ENCODE measurements around the gene NKAIN2.

NKAIN2 gene

DNA sequence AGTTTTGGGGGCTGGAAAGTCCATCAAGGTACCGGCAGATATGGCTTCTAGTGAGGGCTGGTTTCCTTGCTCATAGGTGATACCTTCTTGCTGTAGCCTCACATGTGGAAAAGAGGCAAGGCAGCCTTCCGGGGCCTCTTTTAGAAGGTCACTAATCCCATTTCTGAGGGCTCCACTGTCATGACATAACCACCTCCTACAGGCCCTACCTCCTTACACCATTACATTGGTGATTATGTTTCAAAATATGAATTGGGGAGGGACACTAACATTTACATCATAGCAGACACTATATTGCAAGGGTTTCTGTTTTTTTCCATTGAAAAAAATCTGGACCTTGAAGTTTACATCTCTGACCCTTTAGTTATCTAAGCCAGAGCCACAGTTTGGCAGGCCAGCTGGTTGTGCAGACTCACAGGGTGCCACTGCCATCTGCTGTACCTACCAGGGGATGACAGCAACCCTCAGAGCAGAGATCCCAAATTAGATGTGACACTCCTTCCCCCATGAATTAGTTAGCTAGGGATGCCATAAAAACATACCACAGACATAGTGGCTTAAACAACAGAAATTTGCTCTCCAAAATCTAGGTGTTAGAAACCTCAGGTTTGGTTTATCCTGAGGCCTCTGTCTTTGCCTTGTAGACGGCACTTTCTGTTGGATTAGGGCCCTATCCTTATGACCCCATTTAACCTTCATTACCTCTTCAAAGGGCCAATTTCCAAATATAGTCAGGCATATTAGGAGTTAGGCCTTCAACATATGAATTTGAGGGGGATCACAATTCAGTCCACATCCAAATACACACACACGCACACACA, 992.2 kb downstream of the NKAIN2 start:
- Histone ChIP-seq H3K36me3 (replicated peaks) (no peaks in the 10 kb centered on the region), H3K27ac (no peak overlapping the region), H3K27me3 (replicated peaks) (no peaks in the 10 kb centered on the region), H3K4me3 (ENCODE audit: low read depth, low read length) (no peak overlapping the region)
- in situ Hi-C loops (cut with HindIII; ENCODE audit: low pct_ligation_motif_present, low sequenced_read_pairs), result no loop called here
- peak; percentile 38 for DNase-seq
- TF ChIP-seq, protein P1, sequence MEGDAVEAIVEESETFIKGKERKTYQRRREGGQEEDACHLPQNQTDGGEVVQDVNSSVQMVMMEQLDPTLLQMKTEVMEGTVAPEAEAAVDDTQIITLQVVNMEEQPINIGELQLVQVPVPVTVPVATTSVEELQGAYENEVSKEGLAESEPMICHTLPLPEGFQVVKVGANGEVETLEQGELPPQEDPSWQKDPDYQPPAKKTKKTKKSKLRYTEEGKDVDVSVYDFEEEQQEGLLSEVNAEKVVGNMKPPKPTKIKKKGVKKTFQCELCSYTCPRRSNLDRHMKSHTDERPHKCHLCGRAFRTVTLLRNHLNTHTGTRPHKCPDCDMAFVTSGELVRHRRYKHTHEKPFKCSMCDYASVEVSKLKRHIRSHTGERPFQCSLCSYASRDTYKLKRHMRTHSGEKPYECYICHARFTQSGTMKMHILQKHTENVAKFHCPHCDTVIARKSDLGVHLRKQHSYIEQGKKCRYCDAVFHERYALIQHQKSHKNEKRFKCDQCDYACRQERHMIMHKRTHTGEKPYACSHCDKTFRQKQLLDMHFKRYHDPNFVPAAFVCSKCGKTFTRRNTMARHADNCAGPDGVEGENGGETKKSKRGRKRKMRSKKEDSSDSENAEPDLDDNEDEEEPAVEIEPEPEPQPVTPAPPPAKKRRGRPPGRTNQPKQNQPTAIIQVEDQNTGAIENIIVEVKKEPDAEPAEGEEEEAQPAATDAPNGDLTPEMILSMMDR (IDR thresholded peaks at IDR 0.05; ENCODE audit: low read depth, low read length, missing control alignments), result peak; percentile 86

DNA sequence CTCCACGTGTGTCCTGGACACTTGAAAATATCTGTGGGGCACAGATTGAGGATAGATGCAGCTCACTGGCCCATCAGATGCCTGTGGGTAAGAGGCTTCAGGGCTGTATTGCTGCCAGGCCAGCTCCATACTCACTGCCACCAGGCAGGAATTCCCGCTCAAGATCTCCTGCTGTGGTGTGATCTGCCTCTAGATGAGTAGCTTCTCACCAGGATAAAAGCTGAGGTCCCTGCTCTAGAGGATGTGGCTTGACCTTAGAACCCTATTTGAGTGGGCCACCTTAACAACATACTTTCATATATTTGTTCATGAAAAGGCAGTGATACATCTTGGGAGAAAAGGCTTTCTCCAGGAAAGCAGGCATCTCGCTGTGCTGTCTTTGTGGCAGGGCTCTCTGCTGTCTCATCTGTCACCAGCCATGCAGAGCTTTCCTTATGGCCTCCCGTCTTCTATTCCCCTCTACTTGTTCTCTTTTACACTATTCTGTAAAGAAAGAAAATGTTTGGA, 992.9 kb downstream of the NKAIN2 start:
- H3K4me3 ChIP-seq (ENCODE audit: low read depth, low read length), result no peak overlapping the region
- H3K27me3 ChIP-seq (replicated peaks), result no peaks in the 10 kb centered on the region
- H3K36me3 ChIP-seq (replicated peaks), result no peaks in the 10 kb centered on the region
- H3K27ac ChIP-seq, result no peak overlapping the region
- no peak for DNase-seq
- TF ChIP-seq, protein P1 (IDR thresholded peaks at IDR 0.05; ENCODE audit: low read depth, low read length, missing control alignments), result no peak
- in situ Hi-C loops (cut with HindIII; ENCODE audit: low pct_ligation_motif_present, low sequenced_read_pairs), result no loop called here

DNA sequence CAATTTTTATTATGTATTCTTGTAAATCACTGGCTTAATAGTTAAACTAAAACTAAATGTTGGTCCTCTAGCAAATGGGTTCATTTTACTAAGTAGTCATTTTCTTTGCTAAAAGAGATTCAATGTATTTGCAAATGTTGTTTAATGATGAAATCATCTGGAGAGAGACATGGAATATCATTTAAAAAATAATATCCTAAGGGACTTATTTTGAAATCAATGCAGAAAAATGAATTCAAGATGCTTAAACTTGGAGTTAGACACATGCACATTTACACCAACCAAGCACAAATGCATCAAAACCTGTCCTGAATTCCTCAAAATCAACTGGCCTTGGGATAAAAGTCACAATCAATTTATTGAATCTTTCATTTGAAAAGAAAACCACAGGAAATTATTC, 993.6 kb downstream of the NKAIN2 start:
- TF ChIP-seq, protein P1 (IDR thresholded peaks at IDR 0.05; ENCODE audit: low read depth, low read length, missing control alignments), result no peak
- no peak overlapping the region for H3K27ac ChIP-seq

DNA sequence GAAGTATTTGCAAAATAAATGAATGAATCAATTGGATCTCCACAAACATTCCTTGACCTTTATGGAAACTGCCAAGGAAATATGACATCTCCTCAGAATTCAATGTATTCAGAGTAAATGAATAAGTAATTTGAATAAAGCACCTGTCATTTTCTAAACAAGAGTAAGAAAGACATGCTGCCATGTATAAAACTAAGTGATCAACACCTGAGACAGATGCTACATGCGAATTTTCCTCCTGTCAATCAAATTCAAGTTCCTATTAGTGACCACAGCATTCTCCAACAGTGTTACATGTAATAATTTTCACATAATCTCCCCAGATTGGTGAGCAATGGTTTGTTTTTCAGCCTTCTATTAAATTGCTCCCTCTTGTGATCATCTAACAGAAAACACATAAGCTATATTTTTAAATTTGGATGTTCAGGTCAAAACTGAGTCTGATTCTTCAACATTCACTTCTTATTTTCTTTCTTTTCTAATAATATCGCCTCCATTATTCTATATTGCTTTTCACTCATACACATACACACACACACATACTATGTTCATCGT, 995.4 kb downstream of the NKAIN2 start:
- TF ChIP-seq, protein P1 (IDR thresholded peaks at IDR 0.05; ENCODE audit: low read depth, low read length, missing control alignments), result peak; percentile 25
- in situ Hi-C loops (cut with HindIII; ENCODE audit: low pct_ligation_motif_present, low sequenced_read_pairs), result no loop called here
- Histone ChIP-seq H3K36me3 (replicated peaks) (no peaks in the 10 kb centered on the region), H3K4me3 (ENCODE audit: low read depth, low read length) (no peak overlapping the region), H3K27ac (no peak overlapping the region), H3K27me3 (replicated peaks) (no peaks in the 10 kb centered on the region)
- DNase-seq, result no peak

More for the DNA sequence above, 993.6 kb downstream of the NKAIN2 start:
- Histone ChIP-seq H3K4me3 (ENCODE audit: low read depth, low read length) (no peak overlapping the region), H3K36me3 (replicated peaks) (no peaks in the 10 kb centered on the region), H3K27me3 (replicated peaks) (no peaks in the 10 kb centered on the region)
- in situ Hi-C loops (cut with HindIII; ENCODE audit: low pct_ligation_motif_present, low sequenced_read_pairs), result no loop called here
- no peak for DNase-seq

DNA sequence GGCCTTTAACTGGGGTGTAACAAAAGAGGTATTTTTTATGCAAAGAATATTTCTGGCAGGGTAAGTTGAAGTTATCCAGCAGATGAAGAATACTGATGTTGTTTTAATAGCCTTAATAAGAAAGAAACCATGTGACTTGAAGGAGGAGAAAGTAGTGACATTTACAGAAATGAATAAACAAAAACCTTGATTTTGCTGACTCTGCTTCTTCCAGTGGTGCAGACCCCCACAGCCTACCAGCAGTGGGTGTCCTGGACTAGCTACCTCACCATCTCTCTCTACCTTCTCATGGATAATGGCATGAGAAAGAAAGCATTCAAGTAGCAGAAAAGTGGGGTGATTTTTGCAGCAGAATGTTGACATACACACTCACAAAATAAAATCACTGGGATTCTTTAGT, 996.0 kb downstream of the NKAIN2 start:
- H3K27ac ChIP-seq, result no peak overlapping the region
- H3K27me3 ChIP-seq (replicated peaks), result no peaks in the 10 kb centered on the region
- DNase-seq, result no peak
- H3K4me3 ChIP-seq (ENCODE audit: low read depth, low read length), result no peak overlapping the region
- no peaks in the 10 kb centered on the region for H3K36me3 ChIP-seq (replicated peaks)
- in situ Hi-C loops (cut with HindIII; ENCODE audit: low pct_ligation_motif_present, low sequenced_read_pairs), result no loop called here
- TF ChIP-seq, protein P1 (IDR thresholded peaks at IDR 0.05; ENCODE audit: low read depth, low read length, missing control alignments), result no peak

Measured in brain microvascular endothelial cell (primary cell).